ENCODE results near the gene DISC1.

The DISC1 gene

DNA sequence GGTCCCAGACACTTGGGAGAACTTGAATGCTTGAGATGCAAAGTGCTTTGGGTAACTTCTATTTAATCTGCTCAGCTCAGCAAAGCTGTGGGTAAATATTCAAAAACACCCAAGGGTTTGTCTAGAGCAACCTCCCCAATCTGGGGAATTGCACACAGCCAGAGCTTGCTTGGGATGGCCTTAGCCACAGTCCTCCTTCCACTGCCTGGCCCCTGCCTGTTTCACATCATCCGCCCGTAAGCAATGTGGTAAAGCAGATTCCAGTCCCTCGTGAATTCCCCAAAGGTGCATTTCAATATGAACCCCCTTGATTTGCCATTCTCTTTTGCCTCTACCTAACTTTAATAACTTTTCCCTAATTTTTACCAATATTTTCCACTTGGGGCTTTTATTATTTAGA, 418.1 kb downstream of the DISC1 start:
- DNase-seq (ENCODE audit: low read depth): no peak

DNA sequence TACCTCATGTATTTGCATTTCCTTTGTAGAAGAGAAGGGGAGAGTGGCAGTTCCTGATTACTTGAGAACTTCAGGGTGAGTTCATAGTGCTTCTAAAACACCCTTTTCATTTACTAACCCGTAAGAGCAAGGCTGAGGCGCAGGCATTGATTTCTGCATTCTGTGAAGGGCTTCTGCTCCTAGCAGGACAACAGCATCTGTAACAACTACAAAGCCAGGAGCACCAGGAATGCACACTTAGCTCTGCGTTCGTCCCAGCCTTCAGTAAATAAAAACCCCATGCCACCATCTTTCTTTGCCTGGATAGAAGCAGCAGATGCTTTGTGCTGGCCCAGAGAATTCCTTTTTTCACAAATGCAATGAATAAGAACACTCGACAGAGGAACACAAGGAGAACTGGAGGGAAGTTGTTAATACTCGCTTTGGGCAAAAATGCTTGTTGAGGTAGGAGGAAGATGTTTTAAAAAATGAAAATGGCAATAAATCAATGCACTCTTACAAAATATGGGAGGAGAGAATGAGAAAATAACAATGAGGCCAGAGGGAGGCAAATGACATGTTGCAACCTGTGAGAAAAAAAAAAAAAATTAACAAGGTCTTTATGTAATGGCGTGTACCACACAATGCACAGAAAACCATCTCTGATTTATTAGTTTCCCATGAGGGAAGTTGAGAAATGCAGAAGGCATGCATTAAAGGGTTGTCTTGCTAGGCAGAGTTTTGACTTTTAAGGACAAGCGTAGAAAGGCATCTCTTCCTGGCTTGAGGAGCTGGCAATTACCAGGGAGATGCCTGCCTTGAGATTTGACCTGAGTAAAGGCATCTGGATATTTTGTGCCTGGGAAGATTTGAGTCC, 418.8 kb downstream of the DISC1 start:
- DNase-seq (ENCODE audit: low read depth): no peak

DNA sequence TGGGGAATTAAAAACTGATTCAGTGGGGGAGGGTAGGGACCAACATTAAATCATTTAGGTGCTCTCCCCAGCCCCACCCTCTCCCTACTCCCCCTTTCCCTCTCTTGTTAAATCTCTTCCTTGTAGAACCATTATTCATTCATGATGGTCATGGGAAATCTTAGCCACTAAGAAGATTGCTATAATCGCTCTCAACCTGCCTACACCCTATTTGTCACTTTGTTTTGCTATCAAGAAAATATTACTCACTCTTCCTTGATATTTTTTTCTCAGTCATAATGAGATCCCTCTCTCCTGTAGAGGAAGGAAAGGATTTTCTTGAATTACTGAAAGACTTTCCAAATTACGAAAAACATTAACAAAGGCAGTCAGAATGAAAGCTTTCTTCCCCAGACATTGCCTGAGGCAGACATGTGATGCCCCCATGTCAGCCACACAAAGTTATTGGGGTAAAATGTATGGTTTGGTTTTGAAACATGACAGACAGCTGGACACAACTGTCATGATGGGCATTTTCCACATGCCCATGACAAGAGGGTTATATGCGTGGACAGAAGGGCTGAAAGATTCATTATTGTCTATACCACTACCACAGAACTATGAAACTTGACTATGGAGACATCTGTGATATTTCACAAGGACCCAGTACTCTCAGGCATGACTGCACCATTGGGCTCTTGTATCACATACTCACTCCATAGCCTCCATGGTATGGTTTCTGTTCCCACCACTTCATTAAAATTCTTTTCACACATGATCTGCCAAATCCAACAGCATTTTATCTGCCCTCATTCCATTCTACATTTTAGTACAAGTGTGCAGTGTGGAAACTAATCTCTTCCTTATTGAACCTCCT, 420.1 kb downstream of the DISC1 start:
- DNase-seq (ENCODE audit: low read depth): no peak

DNA sequence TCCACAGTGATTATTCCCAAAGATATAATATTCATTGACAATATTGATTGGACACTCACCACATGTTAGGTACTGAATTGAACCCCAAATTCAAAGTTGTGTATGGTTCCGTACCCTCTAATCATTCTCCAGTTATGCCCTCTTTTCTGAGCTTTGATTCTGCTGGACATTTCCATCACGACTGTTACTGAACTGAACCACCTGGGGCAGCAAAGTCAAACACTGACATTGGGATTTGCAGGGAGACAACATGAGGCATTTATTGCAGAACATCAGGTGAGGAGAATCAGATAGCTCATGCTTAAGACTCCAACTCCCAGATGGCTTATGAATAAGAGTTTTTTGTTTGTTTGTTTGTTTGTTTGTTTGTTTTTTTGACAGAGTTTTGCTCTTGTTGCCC, 420.9 kb downstream of the DISC1 start:
- no peak for DNase-seq (ENCODE audit: low read depth)

DNA sequence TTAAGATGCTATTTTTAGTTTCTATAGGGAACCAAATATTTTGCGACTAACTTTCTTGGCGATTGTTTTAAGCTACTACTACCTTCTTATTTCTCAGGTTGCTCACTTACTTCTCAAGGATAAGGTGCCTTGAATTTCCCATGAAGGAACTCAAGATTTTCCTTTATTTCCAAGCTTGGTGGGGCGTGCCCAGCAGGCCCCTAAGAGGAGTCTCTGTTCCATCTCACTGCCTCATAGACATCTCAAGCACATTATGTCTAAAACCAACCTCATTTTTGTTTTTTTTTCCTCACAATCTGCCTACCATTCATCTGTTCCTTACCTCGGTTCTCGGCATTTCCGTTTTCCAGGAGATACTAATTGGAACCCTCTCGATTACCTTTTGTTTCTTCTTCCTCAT, 421.9 kb downstream of the DISC1 start:
- DNase-seq (ENCODE audit: low read depth): no peak

DNA sequence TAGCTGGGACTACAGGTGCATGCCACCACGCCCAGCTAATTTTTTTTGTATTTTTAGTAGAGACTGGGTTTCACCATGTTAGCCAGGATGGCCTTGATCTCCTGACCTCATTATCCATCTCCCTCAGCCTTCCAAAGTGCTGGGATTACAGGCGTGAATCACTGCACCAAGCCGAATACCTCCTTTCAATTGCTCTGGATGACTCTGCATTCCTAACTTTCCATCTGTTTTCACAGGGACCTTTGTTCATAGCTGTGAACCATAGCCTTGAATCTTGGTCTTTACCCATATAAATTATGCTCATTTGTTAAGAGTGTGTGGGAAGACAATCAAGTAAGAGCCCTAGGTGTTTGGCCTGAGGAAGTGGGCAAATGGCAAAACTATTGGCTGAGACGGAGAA, 422.7 kb downstream of the DISC1 start:
- DNase-seq (ENCODE audit: low read depth): no peak

DNA sequence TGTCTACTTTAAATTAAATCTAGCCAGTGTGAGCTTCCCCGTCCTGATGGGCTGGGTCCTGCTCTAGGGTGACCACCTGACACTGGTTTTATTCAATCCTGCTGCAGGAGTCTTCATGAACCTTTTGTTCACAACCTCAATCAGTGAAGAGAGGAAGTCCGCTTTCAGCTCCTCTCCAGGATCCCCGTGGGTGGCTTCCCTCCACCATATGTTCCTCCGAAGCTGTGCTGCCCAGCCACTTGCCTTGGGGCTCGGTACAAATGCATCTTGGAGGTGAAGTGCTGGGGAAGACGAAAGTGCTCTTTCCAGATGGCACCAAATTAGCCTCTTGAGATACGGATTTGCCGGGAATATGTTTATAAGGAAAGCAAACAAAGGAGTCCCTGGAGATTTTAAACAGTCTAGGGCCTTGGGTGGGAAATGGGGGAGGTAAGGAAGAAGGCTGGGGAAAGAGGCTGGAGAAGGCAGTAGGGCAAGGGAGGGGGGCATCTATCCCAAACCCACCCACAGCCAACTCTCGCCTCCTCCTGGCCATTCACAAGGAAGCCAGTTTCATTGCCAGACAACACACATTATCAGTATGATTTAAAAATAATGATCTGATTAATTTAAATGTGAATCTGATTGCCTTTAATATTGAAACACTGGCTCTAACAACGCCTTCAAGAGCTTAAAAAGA, 430.8 kb downstream of the DISC1 start:
- DNase-seq (ENCODE audit: low read depth): no peak

DNA sequence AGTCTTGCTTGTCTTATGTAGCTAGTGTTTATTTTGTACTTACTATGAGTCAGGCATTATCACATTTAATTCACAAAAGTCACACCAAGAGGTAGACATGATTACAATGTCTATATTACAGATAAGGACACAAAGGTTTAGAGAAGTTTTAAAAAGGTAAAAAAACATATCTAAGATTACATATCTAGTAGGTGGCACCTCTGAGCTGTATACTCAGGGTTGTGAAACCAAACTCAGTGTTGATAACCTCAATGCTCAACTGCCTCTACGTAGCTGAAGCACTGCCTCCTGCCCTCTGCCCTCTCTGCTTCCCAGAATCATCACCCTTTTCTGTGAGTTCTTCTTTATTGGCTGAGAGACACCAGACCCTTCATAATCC, 431.3 kb downstream of the DISC1 start:
- DNase-seq (ENCODE audit: low read depth): no peak

DNA sequence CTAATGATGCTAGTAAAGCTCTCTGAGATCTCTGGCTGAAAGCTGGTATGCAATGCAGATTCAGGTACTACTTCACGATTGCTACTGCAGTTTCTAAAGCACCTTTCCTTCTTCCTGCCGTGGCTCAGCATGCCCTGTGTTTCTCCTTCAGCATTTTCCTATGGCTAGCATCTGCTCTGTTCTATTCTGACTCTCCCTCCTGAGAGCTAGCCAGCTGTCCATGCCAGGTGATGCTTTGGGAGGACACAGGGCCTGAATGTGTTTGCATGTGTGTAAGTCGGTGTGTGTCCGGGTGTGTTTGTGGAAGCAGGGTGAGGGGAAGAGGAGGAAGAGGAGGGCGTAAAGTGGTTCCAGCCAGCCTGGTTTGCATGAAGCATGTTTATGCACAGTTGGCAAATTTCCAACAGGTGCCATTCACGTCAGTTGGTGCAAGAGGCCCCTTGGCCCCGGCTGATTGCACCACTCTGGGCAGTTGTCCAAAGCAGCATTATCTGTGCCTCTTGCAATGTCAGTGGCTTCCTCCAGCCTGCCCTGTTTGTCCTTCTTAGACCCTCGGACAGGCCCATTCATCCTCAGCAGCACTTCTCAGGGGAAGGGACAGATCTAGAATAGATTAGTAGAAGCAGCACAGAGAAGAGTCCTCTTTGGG, 433.3 kb downstream of the DISC1 start:
- DNase-seq (ENCODE audit: low read depth): no peak

DNA sequence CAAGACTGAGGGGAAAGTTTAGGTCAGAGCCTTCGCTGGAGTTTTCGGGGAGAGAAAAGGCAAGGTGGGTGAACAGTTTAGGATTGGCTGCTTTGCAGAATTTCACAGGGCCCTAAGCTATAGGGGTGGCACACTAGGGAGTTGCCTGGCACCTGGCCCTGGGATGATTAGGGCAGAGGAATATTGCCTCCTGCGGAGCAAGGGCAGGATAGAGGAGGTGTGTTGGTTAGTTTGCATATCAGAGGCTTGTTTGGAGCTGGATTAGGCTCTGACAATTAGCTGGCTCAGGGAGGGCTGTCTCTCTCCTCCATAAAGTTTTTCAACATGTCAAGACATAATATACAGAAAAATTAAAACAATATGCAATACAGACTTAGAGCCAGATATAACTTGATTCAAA, 436.4 kb downstream of the DISC1 start:
- DNase-seq (ENCODE audit: low read depth): no peak

DNA sequence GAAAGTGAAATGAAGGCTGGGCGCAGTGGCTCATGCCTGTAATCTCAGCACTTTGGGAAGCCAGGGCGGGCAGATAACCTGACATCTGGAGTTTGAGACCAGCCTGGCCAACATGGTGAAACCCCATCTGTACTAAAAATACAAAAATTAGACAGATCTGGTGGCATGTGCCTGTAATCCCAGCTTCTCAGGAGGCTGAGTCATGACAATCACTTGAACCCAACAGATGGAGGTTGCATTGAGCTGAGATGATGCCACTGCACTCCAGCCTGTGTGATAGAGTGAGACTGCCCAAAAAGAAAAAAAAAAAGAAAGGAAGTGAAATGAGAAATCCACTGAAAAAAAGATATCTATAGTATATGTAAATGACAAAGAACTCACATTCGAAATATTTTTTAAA, 439.9 kb downstream of the DISC1 start:
- DNase-seq (ENCODE audit: low read depth): no peak

DNA sequence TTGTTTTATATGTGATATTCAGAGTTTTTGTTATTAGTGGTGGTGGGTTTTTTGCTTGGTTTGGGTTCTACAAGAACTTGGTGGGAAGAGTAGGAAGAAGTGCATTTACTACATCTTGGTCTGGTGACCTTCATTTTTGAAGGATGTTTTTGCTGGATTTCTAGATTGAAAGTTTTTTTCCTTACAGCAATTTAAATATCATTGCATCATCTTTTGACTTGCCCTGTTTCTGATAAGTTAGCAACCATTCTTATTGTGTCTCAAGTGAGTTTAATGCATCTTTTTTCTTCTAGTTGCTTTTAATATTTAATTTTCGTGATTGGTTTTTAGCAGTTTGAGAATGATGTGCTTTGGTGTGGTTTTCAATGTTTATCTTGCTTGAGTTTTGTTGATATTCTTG, 447.7 kb downstream of the DISC1 start:
- no peak for DNase-seq (ENCODE audit: low read depth)

DNA sequence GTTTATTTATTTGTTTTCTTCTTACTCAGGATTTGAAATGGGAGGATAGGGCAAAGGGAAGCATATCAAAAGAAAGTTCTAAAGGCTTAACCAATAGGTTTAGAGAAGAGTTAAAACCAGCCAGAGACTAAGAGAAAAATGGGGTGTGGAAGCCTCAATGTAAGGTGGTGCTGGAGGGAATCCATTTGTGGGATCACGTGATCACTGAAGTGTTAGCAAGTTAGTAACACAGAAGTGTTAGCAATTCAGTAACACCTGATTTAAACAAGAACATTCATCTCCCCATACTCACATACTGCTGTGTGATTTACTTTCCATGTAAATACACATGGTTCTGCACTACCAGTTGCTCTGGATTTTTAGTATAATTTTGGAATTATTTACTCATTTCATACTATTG, 451.2 kb downstream of the DISC1 start:
- DNase-seq (ENCODE audit: low read depth): no peak

DNA sequence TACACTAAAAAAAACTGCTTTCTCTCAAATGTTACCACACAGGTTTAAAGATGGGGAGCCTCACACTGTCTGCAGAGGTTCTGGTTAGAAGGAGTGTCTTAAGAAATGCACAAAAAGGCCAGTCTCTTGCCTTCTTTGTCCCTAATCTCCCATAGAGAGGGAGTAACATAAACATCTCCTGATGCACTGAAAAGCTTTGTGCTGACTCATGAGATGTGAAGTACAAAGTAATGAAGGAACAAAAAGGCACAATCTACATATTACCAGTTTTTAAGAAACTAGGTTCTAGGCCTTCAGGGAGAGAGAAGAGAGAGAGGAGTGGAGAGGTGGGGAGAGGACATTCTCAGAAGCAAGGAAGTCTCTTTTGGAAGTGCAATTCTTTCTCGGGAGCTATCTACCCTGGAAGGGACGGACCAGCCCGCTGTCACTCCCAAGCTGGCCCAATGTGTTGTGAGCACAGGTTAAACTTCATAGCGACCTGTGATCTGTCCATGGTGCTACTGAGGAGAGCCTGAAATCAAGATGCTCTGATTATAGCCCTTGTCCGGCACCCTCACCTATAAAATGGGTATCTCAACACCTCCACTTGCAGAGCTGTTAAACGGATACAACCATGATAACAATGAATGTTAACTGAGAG, 458.1 kb downstream of the DISC1 start:
- no peak for DNase-seq (ENCODE audit: low read depth)

DNA sequence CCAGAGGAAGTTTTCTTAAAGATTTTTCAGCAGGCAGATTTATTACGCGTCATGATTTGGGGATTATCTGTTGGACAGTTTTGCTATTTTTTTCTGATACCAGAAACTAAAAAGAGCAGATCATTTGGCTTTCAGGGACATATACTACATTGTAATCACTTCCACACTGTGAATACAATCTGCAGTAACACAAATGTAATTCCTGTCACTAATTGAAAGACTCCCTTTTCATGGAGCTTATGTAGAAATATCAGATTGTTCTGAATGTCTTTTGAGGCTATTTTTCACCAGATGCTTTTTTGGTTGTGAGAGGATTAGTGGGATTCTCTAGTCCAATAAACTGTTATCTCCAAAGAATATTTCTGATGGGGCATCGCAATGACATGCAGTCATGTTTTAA, 464.2 kb downstream of the DISC1 start:
- no peak for DNase-seq (ENCODE audit: low read depth)

Data from GM04504 (cell line).